HUDEP-2 (cell line): ENCODE data around the gene TUFT1.
"Not testable (repeated sequence)": the region's sequence is repeated elsewhere in the genome, so short reads cannot be mapped to it uniquely, and the experiment has no call there.

ENCODE experiments used
- DNase-seq, 76 experiments: peaks; one replicate each; lab custom pipeline; 2025; ENCODE audit not compliant: unreplicated experiment in 76 of 76; lab: John Stamatoyannopoulos, UW

The TUFT1 gene

DNA sequence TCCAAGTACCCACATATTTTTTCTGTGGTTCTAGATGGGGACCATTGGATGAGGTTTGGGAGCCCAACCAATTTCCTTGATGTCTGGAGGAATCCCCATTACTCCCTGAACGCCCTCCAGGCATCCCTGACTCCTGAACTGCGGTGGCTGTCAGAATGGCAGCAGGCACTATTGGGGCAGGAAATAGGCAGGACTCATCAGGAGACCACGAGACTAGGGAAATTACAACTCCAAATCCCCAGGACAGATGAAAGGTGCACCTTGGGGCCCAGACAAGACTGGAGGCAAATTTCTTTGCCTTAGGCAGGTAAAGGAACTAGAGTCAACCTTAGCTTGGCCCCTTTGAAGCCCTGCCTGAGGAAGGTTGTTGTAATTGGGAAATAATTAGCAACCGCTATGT, 27.8 kb upstream of the TUFT1 start:
- no peak for DNase-seq

DNA sequence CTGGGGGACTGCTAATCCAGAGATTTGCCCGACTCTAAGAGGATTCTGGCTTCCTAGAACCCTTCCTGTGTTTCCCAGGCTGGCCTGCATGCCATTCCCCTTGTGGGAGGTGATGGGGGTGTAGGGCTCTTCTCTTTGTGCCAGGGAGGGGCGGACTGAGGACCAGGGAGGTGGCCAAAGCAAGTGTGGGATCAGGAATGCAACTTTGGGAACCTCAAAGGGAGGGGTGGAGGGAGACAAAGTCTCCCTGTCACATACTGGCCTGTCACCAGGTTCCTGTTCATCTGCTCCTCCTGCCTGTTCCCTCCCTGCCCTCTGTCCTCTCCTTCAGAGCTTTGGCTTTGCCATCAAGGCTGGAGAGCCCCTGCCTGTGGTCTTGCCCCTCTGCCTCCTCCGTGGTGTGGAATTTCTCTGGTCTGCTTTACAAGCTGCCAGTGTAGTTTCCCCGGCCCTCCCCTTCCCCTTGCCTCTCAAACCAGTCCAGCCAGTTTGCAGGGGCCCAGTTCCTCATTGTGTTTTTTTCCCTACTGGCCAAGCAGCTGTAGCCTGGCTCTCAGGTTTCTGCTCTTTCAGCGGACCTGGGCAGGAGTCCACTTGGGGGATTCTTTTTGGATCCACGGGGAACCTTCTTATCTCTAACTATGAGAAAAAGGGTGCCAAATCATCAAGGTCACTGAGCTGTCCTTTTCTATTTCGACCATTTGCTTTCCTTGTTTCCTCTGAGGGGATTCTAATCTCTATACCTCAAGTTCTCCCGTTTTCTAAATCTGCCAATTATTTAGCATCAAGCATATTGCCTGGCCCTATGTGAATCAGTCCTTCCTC, 27.1 kb upstream of the TUFT1 start:
- DNase-seq: no peak

- no peak for DNase-seq
Measured at GRCh38 chr1:151513626-151514121, 26.4 kb upstream of the TUFT1 start.

DNA sequence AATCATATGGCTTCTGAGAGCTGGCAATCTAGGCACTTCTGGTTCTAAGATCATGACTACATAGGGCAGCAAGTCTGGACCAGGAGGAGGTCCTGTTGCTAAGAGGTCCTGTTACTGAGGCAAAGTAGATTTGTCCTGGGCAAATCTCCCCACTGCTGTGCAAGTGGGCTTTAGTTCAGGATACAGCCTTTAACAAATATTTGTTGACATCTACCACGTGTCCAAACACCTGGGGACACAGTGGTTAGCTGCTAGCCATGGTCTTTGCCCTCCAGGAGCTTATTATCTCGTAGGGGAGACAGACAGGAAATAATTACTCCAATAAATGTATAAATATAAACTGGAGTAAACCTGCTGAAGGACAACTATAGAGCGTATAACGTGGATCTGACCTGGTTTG, 25.7 kb upstream of the TUFT1 start:
- no peak for DNase-seq

GRCh38 chr1:151515265-151515664, 24.8 kb upstream of the TUFT1 start:
- DNase-seq: no peak

DNA sequence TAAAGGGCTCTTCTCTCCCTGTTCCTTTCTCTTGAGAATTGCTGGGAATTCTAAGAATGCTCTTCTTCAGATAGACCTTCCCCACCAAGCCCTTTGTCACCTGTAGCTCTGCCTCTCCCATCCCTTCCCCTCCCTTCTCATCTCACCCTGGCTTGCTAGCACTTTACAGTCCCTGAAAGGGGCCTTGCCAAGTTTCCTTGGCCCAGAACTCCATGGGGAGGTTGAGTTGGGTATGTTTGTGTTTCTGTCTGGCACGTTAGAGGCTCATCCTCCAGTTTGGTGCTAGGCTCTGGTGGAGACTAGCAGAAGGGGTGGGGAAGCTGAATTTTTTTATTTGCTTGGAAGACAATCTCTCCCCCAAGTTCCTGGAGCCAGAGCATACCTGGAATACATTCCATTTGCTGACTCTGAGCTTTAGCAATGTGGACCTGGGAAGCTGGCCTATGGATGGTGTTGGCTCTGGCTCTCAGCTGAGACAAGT, 24.0 kb upstream of the TUFT1 start:
- no peak for DNase-seq

GRCh38 chr1:151518431-151518830, 21.7 kb upstream of the TUFT1 start:
- DNase-seq: no peak

GRCh38 chr1:151518936-151519335, 21.2 kb upstream of the TUFT1 start:
- DNase-seq: no peak

DNA sequence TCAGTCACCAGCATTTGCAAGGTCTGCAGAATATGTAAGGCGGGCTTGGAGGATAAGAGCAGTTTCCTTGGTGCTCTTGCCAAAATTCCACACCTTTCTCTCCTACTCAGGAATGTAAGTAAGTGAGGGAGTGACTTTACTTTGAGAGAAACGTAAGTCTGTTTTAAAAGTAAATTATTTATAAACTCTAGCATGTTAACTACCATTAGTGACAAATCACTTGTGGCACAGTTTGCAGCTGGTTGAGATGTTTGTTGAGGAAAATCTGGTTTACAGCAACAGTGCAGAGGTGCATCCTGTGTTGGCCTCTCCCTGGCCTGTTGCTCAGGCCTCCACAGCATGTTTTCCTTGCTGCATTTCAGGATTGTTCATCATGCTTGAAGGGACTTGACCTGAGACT, 20.4 kb upstream of the TUFT1 start:
- DNase-seq: no peak

GRCh38 chr1:151520359-151520758, 19.8 kb upstream of the TUFT1 start:
- no peak for DNase-seq

GRCh38 chr1:151522427-151522826, 17.7 kb upstream of the TUFT1 start:
- DNase-seq: not testable (repeated sequence)

GRCh38 chr1:151523326-151523725, 16.8 kb upstream of the TUFT1 start:
- DNase-seq: no peak

DNA sequence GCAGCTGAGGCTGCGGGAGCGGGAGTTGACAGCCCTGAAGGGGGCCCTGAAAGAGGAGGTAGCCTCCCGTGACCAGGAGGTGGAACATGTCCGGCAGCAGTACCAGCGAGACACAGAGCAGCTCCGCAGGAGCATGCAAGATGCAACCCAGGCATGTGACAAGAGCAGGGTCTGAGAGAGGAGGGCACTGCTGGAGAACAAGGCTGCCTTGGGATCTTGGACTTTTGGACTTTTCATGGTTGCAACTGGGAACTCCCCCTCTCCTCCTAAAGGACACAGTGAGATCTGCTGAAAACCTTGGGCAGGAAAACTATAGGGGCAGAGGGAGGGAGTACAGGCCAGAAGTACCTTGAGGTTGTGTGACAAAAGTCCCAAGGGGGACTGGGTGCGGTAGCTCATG, 15.4 kb upstream of the TUFT1 start:
- DNase-seq: no peak

- DNase-seq: no peak
Measured at GRCh38 chr1:151526735-151527525, 13.2 kb upstream of the TUFT1 start.

GRCh38 chr1:151529211-151529702, 10.9 kb upstream of the TUFT1 start:
- DNase-seq: no peak

GRCh38 chr1:151529781-151530180, 10.3 kb upstream of the TUFT1 start:
- DNase-seq: no peak

DNA sequence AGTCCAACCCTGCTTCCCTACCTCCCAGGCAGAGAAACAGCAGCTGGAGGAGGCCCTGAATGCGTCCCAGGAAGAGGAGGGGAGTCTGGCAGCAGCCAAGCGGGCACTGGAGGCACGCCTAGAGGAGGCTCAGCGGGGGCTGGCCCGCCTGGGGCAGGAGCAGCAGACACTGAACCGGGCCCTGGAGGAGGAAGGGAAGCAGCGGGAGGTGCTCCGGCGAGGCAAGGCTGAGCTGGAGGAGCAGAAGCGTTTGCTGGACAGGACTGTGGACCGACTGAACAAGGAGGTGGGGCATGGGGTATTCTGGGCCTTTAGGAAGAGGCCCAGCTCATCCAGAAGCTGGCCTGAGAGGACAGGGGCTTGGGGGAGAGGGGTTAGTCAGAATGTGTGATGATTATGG, 9.6 kb upstream of the TUFT1 start:
- DNase-seq: no peak

GRCh38 chr1:151533870-151534269, 6.2 kb upstream of the TUFT1 start:
- no peak for DNase-seq

- peak in 68 of 76 experiments; percentile 8 to 86 (median 58) for DNase-seq
Measured at GRCh38 chr1:151534662-151535278, 5.3 kb upstream of the TUFT1 start.

- DNase-seq: no peak
Measured at GRCh38 chr1:151535326-151536271, 4.5 kb upstream of the TUFT1 start.
